NCI-H524 treated with DMSO at 0.1 percent for 48 hours (cell line): Measurements from ENCODE around the gene QPRT.
"Not testable (repeated sequence)": the region's sequence is repeated elsewhere in the genome, so short reads cannot be mapped to it uniquely, and the experiment has no call there.

Experiments used
- DNase-seq: peaks from one replicate; lab custom pipeline; 2025; lab: John Stamatoyannopoulos, UW

QPRT gene

GRCh38 chr16:29746518-29746917, 67.5 kb downstream of the QPRT start:
- not testable (repeated sequence) for DNase-seq
